Fibroblast of the aortic adventitia (primary cell): ENCODE measurements around the gene CLK2. TPM values are rescaled to one million over a fixed set of nuclear protein-coding genes. Genes with fewer than 3 reads are reported as not detected.
"Not testable (repeated sequence)": the region's sequence is repeated elsewhere in the genome, so short reads cannot be mapped to it uniquely, and the experiment has no call there.

Experiments
- DNase-seq: peaks from one replicate; pipeline ENCODE4 v3.0.0-alpha.2; 2010; ENCODE audit warnings: low read depth
- H3K4me3 ChIP-seq: 2 replicates; pipeline ENCODE4 v1.5.1; 2011; ENCODE audit warnings: low read depth, mild to moderate bottlenecking, control low read depth, low read length, moderate library complexity
- CTCF ChIP-seq: IDR thresholded peaks from 2 replicates; pipeline ENCODE4 v1.5.1; 2011; ENCODE audit warnings: mild to moderate bottlenecking, low read length, control low read depth, inconsistent platforms; ENCODE audit not compliant: insufficient read depth
- total RNA-seq: library from RNA; depleted of rRNA; stranded (reverse); fragments of >200 nt; gene quantifications from 2 replicates; pipeline ENCODE4 v1.2.3, GENCODE V29; 2012; ENCODE audit warnings: low replicate concordance

Gene CLK2
- total RNA-seq, 1 donor: 29.7 TPM

- H3K4me3 ChIP-seq: peak overlapping the region; percentile 44
- TF ChIP-seq CTCF: no peak
- peak; percentile 83 for DNase-seq
Measured at GRCh38 chr1:155218854-155219591, 54.3 kb downstream of the CLK2 start.

GRCh38 chr1:155214702-155215101 lies 58.6 kb downstream of the CLK2 start:
- DNase-seq: not testable (repeated sequence)

More at GRCh38 chr1:155214702-155215101, 58.6 kb downstream of the CLK2 start:
- not testable (repeated sequence) for H3K4me3 ChIP-seq

Other genes with a start within 250 kb of the CLK2 start
- 0.09 TPM in 1 of 2 replicates, not detected in the other for gene DCST2, start 239.7 kb downstream of the CLK2 start, total RNA-seq
- not detected in 2 replicates for gene DCST1, start 239.7 kb downstream of the CLK2 start, total RNA-seq
- gene ADAM15, start 222.2 kb downstream of the CLK2 start, total RNA-seq: 39.0 and 69.9 TPM in 2 replicates
- gene EFNA4, start 209.8 kb downstream of the CLK2 start, total RNA-seq: 2.4 and 5.3 TPM in 2 replicates
- 0.90 TPM in 1 of 2 replicates, not detected in the other for gene EFNA3, start 194.7 kb downstream of the CLK2 start, total RNA-seq
- 0.16 and 0.54 TPM in 2 replicates for gene EFNA1, start 145.6 kb downstream of the CLK2 start, total RNA-seq
- 25.6 and 39.3 TPM in 2 replicates for gene SLC50A1, start 137.7 kb downstream of the CLK2 start, total RNA-seq
- 26.1 and 46.3 TPM in 2 replicates for gene DPM3, start 133.0 kb downstream of the CLK2 start, total RNA-seq
- 29.8 and 100 TPM in 2 replicates for gene KRTCAP2, start 100.2 kb downstream of the CLK2 start, total RNA-seq
- 5.2 and 13.2 TPM in 2 replicates for gene TRIM46, start 99.7 kb downstream of the CLK2 start, total RNA-seq
- 29.3 and 41.1 TPM in 2 replicates for gene THBS3, start 65.6 kb downstream of the CLK2 start, total RNA-seq
- 13.7 and 26.1 TPM in 2 replicates for gene MTX1, start 64.8 kb downstream of the CLK2 start, total RNA-seq
- gene ENTREP3, start 18.0 kb downstream of the CLK2 start, total RNA-seq: 9.0 and 9.3 TPM in 2 replicates
- gene SCAMP3, start 11.1 kb downstream of the CLK2 start, total RNA-seq: 12.5 and 47.6 TPM in 2 replicates
- gene HCN3, start 4.0 kb upstream of the CLK2 start, total RNA-seq: 0.08 and 1.4 TPM in 2 replicates
- gene PKLR, start 27.9 kb upstream of the CLK2 start, total RNA-seq: not detected in 2 replicates
- 153 and 600 TPM in 2 replicates for gene FDPS, start 35.4 kb upstream of the CLK2 start, total RNA-seq
- gene RUSC1, start 47.4 kb upstream of the CLK2 start, total RNA-seq: 6.7 and 23.0 TPM in 2 replicates